GM18951 (cell line): ENCODE measurements around the gene GBA3.

Experiments
- POLR2A ChIP-seq: IDR thresholded peaks from 4 replicates; pipeline ENCODE4 v1.6.1; 2011; ENCODE audit warnings: mild to moderate bottlenecking; ENCODE audit not compliant: insufficient read length, insufficient read depth; ENCODE audit errors: extremely low read depth
- in situ Hi-C: fragments of 300-500 bp; cut with MboI; formaldehyde crosslinking; loops from one replicate; pipeline ENCODE4 v1.12.0; 2022; ENCODE audit warnings: low sequenced_read_pairs, mixed read lengths, inconsistent platforms; ENCODE audit not compliant: unreplicated experiment

The GBA3 gene

DNA sequence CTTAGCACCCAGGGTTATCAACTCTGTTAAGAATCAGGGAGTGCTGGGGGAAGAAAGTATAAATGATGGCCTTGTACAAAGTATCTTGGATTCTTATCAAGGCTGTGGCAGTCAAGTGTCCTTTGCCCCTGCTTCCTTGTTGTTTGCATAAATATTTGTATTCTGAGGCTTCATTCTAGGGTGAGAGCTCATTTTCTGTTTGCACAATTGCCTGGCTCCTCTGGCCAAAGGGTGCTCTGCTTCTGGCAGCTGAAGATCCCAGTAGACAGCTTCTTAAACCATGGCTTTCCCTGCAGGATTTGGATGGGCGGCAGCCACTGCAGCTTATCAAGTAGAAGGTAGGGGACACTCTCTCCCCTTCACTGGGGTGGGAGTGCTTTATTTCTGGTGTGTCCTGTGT is at the start of gene GBA3:
Gene GBA3, plus strand, starts transcription at position 202 of the 400 bp plus-strand sequence.
- no peak for TF ChIP-seq POLR2A
- in situ Hi-C loops: loop anchor here (10.0 to 25.0 kb wide), 2 partner anchors 278 to 905 kb away; no protein-coding TSS in a partner anchor

DNA sequence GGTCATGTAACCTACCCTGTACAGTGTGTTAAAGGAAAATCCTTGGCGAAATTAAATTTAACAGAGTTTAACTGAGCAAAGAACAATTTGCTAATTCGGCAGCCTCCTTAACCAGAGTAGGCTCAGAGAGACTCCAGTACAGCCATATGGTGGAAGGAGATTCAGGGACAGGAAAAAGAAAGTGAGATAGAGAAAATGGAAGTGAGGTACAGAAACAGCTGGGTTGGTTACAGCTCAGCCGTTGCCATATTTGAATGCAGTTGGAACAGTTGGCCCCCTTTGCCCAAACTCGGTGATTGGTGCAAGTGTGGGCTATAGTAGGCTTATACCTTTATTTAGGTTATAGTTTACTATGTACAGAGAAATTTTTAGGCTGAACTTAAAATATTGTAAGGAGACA is 48.8 kb upstream of the GBA3 start:
- in situ Hi-C loops: no loop called here
- no peak for TF ChIP-seq POLR2A

- in situ Hi-C loops: no loop called here
- no peak for TF ChIP-seq POLR2A
Observed at GRCh38 chr4:22645481-22646182, 47.1 kb upstream of the GBA3 start.

GRCh38 chr4:22648996-22649395 is 43.7 kb upstream of the GBA3 start:
- no peak for TF ChIP-seq POLR2A
- in situ Hi-C loops: no loop called here

GRCh38 chr4:22650771-22651170 is 42.0 kb upstream of the GBA3 start:
- in situ Hi-C loops: no loop called here
- no peak for TF ChIP-seq POLR2A

DNA sequence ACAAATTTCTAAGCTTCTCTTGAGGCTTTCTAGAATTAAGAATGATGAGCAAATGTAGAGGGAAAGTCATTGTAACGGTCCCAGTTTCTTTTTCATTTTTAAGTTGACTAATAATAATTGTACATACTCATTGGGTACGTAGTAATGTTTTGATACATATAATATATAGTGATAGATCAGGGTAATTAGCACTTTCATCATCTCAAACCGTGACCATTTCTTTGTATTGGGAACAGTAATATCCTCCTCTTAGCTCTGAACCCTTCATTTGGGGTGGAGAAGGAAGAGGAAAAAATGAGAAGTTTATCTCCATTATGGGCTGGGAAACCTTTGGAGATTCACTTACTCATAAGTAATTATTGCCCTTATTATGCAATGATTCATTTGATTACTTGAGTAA is 39.0 kb upstream of the GBA3 start:
- in situ Hi-C loops: no loop called here
- TF ChIP-seq POLR2A: no peak

- in situ Hi-C loops: no loop called here
- no peak for TF ChIP-seq POLR2A
Observed at GRCh38 chr4:22661443-22661842, 31.3 kb upstream of the GBA3 start.

GRCh38 chr4:22667332-22667940 is 25.3 kb upstream of the GBA3 start:
- in situ Hi-C loops: no loop called here
- no peak for TF ChIP-seq POLR2A

- TF ChIP-seq POLR2A: no peak
- in situ Hi-C loops: no loop called here
Observed at GRCh38 chr4:22668301-22668700, 24.4 kb upstream of the GBA3 start.

DNA sequence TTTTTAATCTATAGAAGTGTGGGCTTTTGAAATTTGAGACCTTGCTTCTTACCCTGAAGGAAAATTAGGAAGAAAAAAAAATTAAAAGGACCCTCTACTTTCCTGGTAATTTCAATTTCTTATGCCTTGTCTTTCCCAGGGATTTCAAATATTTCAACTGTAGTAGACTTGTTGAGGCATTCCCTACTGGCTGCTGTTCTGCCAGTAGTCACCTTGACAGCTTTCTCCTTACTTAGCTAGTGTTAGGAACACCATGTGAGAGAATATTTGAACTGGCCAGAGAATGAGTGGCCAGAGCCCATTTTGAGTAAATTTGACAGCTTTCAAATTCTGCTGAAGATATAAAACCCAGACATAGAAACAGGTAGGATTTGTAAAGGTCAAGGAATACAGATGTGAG is 24.0 kb upstream of the GBA3 start:
- in situ Hi-C loops: no loop called here
- no peak for TF ChIP-seq POLR2A

GRCh38 chr4:22670956-22671355 is 21.8 kb upstream of the GBA3 start:
- TF ChIP-seq POLR2A: no peak
- in situ Hi-C loops: no loop called here

DNA sequence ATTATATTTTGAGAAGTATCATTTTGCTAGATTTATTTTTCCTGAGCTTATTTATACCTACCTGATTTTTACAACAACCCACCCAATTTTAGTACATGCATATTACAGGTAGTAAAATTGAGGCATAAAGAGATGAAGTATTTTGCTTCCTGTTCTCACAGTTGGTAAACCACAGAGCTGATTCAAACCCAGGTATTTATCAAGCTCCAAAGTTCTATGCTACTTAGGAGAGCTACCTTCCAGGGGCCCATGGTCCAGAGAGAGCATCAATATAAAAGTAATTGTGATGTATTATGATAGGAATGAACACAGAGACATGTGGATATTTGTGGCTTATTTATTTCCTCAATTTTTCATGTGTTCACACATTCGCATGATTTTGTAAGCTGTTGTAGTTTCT is 20.2 kb upstream of the GBA3 start:
- no peak for TF ChIP-seq POLR2A
- in situ Hi-C loops: no loop called here

- no peak for TF ChIP-seq POLR2A
- in situ Hi-C loops: no loop called here
Observed at GRCh38 chr4:22672944-22673343, 19.8 kb upstream of the GBA3 start.

DNA sequence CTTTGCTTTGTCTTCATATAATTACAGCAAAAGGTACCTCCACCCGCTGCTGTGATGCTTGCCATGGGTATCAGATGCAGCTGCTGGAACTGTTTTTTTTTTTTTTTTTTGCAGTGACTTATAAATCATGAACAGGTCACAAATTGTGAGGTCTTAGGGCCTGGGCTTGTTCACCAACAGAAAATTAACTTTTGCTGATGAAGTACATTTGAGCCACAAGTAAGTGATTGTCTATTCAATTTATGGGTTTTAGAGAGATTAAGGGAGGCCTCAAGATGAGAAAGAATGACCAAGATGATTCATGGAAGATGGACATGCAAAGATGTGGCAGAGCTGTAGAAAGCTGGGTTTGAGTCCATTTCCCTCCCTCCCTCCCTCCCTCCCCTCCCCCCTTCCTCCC is 18.0 kb upstream of the GBA3 start:
- in situ Hi-C loops: loop anchor here (25.0 kb wide), 1 partner anchor 887 kb away; no protein-coding TSS in a partner anchor
- TF ChIP-seq POLR2A: no peak
